H1 (cell line): ENCODE results near the gene MAOA. TPM values are rescaled to one million over a fixed set of nuclear protein-coding genes. Genes with fewer than 3 reads are reported as not detected.

Experiments
- CTCF ChIA-PET: fragments of 300-600 bp; sonication (Branson Sonifier 250); formaldehyde crosslinking; loops from one replicate; lab custom pipeline; 2021; ENCODE audit not compliant: partially characterized antibody; lab: Charles Lee
- POLR2A ChIA-PET: fragments of 300-600 bp; sonication (Branson Sonifier 250); formaldehyde crosslinking; loops from one replicate; lab custom pipeline; 2021; ENCODE audit warnings: inconsistent platforms; ENCODE audit not compliant: partially characterized antibody; lab: Charles Lee
- DNase-seq, 2 experiments: peaks; one replicate each; pipeline versions ENCODE4 v3.0.0 to v3.0.0-alpha.2; 2010 to 2022; ENCODE audit warnings: low spot score in 2 of 2, low read depth in 1 of 2, mixed read lengths in 1 of 2
- FAIRE-seq: peaks from 2 replicates; lab custom pipeline; 2011; peaks lifted over from hg19 to GRCh38; lab: Jason Lieb, UNC
- H2AFZ ChIP-seq: 2 replicates; pipeline ENCODE4 v1.8.1; 2012; ENCODE audit warnings: low read length, inconsistent platforms
- H2AK5ac ChIP-seq: 2 replicates; pipeline ENCODE4 v1.6.1; 2013; ENCODE audit warnings: low read depth, low read length
- H2BK120ac ChIP-seq: replicated peaks from 2 replicates; pipeline ENCODE3; 2013; ENCODE audit warnings: low read depth, low read length, inconsistent platforms
- H2BK12ac ChIP-seq: 2 replicates; pipeline ENCODE4 v1.6.1; 2013; ENCODE audit warnings: low read depth, low read length
- H2BK15ac ChIP-seq: 2 replicates; pipeline ENCODE4 v1.6.1; 2013; ENCODE audit warnings: low read length
- H2BK20ac ChIP-seq: 2 replicates; pipeline ENCODE4 v1.6.1; 2013; ENCODE audit warnings: low read length
- H2BK5ac ChIP-seq: 2 replicates; pipeline ENCODE4 v1.6.1; 2013; ENCODE audit warnings: low read depth, low read length
- H3K14ac ChIP-seq: 2 replicates; pipeline ENCODE4 v1.6.1; 2013; ENCODE audit warnings: inconsistent platforms; ENCODE audit not compliant: insufficient read length
- H3K18ac ChIP-seq: 2 replicates; pipeline ENCODE4 v1.6.1; 2013; ENCODE audit warnings: low read length; ENCODE audit errors: extremely low read depth
- H3K23ac ChIP-seq: 2 replicates; pipeline ENCODE4 v1.6.1; 2013; ENCODE audit warnings: inconsistent platforms; ENCODE audit not compliant: insufficient read length
- H3K23me2 ChIP-seq: 2 replicates; pipeline ENCODE4 v1.6.1; 2013; ENCODE audit warnings: low read depth, low read length
- H3K27ac ChIP-seq: 2 replicates; pipeline ENCODE4 v1.6.1; 2011; ENCODE audit warnings: low read depth, low read length, inconsistent platforms
- H3K27me3 ChIP-seq, 4 experiments: replicated peaks in 1 of 4; 1 replicate in 1 of 4; 2 replicates in 3 of 4; pipeline versions ENCODE4 v1.6.1 to v1.8.1; 2011 to 2013; ENCODE audit warnings: low read length in 3 of 4, mild to moderate bottlenecking in 3 of 4, inconsistent platforms in 2 of 4, mixed read lengths in 2 of 4, moderate library complexity in 1 of 4; ENCODE audit not compliant: control insufficient read depth in 3 of 4, insufficient read depth in 3 of 4; ENCODE audit errors: extremely low read depth in 1 of 4
- H3K36me3 ChIP-seq, 4 experiments: 2 replicates each; pipeline versions ENCODE4 v1.6.1 to v1.8.1; 2011 to 2013; ENCODE audit warnings: mild to moderate bottlenecking in 4 of 4, low read length in 3 of 4, moderate library complexity in 2 of 4, control low read depth in 1 of 4, inconsistent platforms in 1 of 4; ENCODE audit not compliant: insufficient read depth in 4 of 4, control insufficient read depth in 2 of 4
- H3K4ac ChIP-seq: replicated peaks from 2 replicates; pipeline ENCODE3; 2013; ENCODE audit warnings: low read length, low read depth, mixed read lengths, inconsistent platforms; ENCODE audit not compliant: insufficient read length
- H3K4me1 ChIP-seq, 4 experiments: replicated peaks in 1 of 4; 1 replicate in 1 of 4; 2 replicates in 3 of 4; pipeline versions ENCODE4 v1.6.1 to v1.8.1; 2011 to 2013; ENCODE audit warnings: low read length in 3 of 4, inconsistent platforms in 2 of 4, mixed read lengths in 1 of 4; ENCODE audit not compliant: insufficient read depth in 4 of 4, control insufficient read depth in 3 of 4
- H3K4me2 ChIP-seq, 2 experiments: 2 replicates each; pipeline versions ENCODE4 v1.6.1 to v1.8.1; 2011 to 2013; ENCODE audit warnings: low read depth in 2 of 2, low read length in 2 of 2, control low read depth in 1 of 2, inconsistent platforms in 1 of 2, mild to moderate bottlenecking in 1 of 2; ENCODE audit not compliant: insufficient read depth in 1 of 2
- H3K4me3 ChIP-seq, 4 experiments: fragments of 200-600, 300-600 bp in 1 of 4; sonication (generic), shearing (Covaris generic), sonication (Bioruptor Twin) in 1 of 4; 2 replicates each; pipeline versions ENCODE4 v1.5.1 to v1.8.1; 2011 to 2016; ENCODE audit warnings: low read length in 4 of 4, low read depth in 3 of 4, control low read depth in 2 of 4, inconsistent platforms in 2 of 4, mild to moderate bottlenecking in 2 of 4, mixed read lengths in 1 of 4, moderate library complexity in 1 of 4; ENCODE audit not compliant: insufficient read depth in 2 of 4; ENCODE audit errors: extremely low read depth in 1 of 4
- H3K56ac ChIP-seq: replicated peaks from 2 replicates; pipeline ENCODE3; 2013; ENCODE audit warnings: low read depth, mild to moderate bottlenecking, mixed read lengths, low read length, inconsistent platforms; ENCODE audit not compliant: insufficient read length
- H3K79me1 ChIP-seq: 2 replicates; pipeline ENCODE4 v1.6.1; 2013; ENCODE audit warnings: low read depth, low read length, control low read depth
- H3K79me2 ChIP-seq, 2 experiments: 2 replicates each; pipeline versions ENCODE4 v1.6.1 to v1.8.1; 2012 to 2013; ENCODE audit warnings: low read length in 2 of 2, mild to moderate bottlenecking in 2 of 2, inconsistent platforms in 1 of 2; ENCODE audit not compliant: insufficient read depth in 2 of 2, control insufficient read depth in 1 of 2
- H3K9ac ChIP-seq, 4 experiments: replicated peaks in 1 of 4; 1 replicate in 1 of 4; 2 replicates in 3 of 4; pipeline versions ENCODE4 v1.6.1 to v1.8.1; 2011 to 2013; ENCODE audit warnings: low read depth in 3 of 4, low read length in 3 of 4, control low read depth in 2 of 4, mild to moderate bottlenecking in 2 of 4, moderate library complexity in 2 of 4, inconsistent platforms in 1 of 4; ENCODE audit errors: extremely low read depth in 1 of 4
- H3K9me3 ChIP-seq, 2 experiments: 2 replicates each; pipeline versions ENCODE4 v1.6.1 to v1.8.1; 2012 to 2013; ENCODE audit warnings: mild to moderate bottlenecking in 2 of 2, moderate library complexity in 2 of 2, control low read depth in 1 of 2, inconsistent platforms in 1 of 2, low read depth in 1 of 2, low read length in 1 of 2, mixed read lengths in 1 of 2; ENCODE audit not compliant: insufficient read depth in 2 of 2
- H4K20me1 ChIP-seq, 2 experiments: replicated peaks in 1 of 2; 2 replicates each; pipeline versions ENCODE3 to v1.8.1; 2011 to 2013; ENCODE audit warnings: inconsistent platforms in 2 of 2, low read length in 2 of 2, mild to moderate bottlenecking in 1 of 2; ENCODE audit not compliant: insufficient read depth in 2 of 2, control insufficient read depth in 1 of 2
- H4K5ac ChIP-seq: 2 replicates; pipeline ENCODE4 v1.6.1; 2013; ENCODE audit warnings: low read length, low read depth, mixed read lengths, inconsistent platforms; ENCODE audit not compliant: insufficient read length
- H4K8ac ChIP-seq: 2 replicates; pipeline ENCODE4 v1.8.0; 2013; ENCODE audit warnings: mild to moderate bottlenecking, moderate library complexity, low read length, inconsistent platforms; ENCODE audit not compliant: insufficient read depth; ENCODE audit errors: extremely low read depth
- H4K91ac ChIP-seq: replicated peaks from 2 replicates; pipeline ENCODE3; 2013; ENCODE audit warnings: low read length, mixed read lengths, inconsistent platforms; ENCODE audit not compliant: insufficient read length
- ASH2L ChIP-seq: fragments of 200-600, 300-600 bp; sonication (generic); IDR thresholded peaks from one replicate; pipeline ENCODE4 v1.7.1; 2017; ENCODE audit warnings: low read length
- BCL11A ChIP-seq, 2 experiments: IDR thresholded peaks; one replicate each; pipeline ENCODE4 v1.6.1; 2011; ENCODE audit warnings: low read depth in 2 of 2, low read length in 2 of 2, mild to moderate bottlenecking in 2 of 2
- CEBPB ChIP-seq: IDR thresholded peaks from 2 replicates; pipeline ENCODE4 v1.6.1; 2012; ENCODE audit warnings: low read depth, low read length
- CHD1 ChIP-seq: IDR thresholded peaks from 2 replicates; pipeline ENCODE4 v1.6.1; 2012; ENCODE audit warnings: low read depth, low read length, improper control_type of control experiment
- CREB1 ChIP-seq: IDR thresholded peaks from 2 replicates; pipeline ENCODE4 v1.6.1; 2012; ENCODE audit warnings: inconsistent platforms
- FOSL1 ChIP-seq: IDR thresholded peaks from 2 replicates; pipeline ENCODE4 v1.6.1; 2011; ENCODE audit warnings: mild to moderate bottlenecking, low read depth, low read length, moderate library complexity; ENCODE audit not compliant: insufficient read depth
- GABPA ChIP-seq: IDR thresholded peaks from 2 replicates; pipeline ENCODE4 v1.6.1; 2011; ENCODE audit warnings: mild to moderate bottlenecking, low read length, moderate library complexity, borderline replicate concordance; ENCODE audit not compliant: insufficient read depth
- JUND ChIP-seq: IDR thresholded peaks from 2 replicates; pipeline ENCODE4 v1.6.1; 2011; ENCODE audit warnings: mild to moderate bottlenecking, improper control_type of control experiment, low read length
- KDM5A ChIP-seq: fragments of 200-600 bp; IDR thresholded peaks from 2 replicates; pipeline ENCODE4 v1.7.1; 2012; ENCODE audit warnings: mild to moderate bottlenecking, low read length, inconsistent platforms, mixed read lengths
- MAFK ChIP-seq: IDR thresholded peaks from 2 replicates; pipeline ENCODE4 v1.6.1; 2012; ENCODE audit warnings: low read depth, mild to moderate bottlenecking, improper control_type of control experiment, low read length
- NANOG ChIP-seq: IDR thresholded peaks from 2 replicates; pipeline ENCODE4 v1.6.1; 2011; ENCODE audit warnings: low read length, low read depth, mild to moderate bottlenecking, inconsistent platforms; ENCODE audit not compliant: insufficient read depth, poor library complexity, severe bottlenecking
- NRF1 ChIP-seq: IDR thresholded peaks from 2 replicates; pipeline ENCODE4 v1.6.1; 2011; ENCODE audit warnings: mild to moderate bottlenecking, low read depth, low read length, improper control_type of control experiment
- POLR2A ChIP-seq, 2 experiments: IDR thresholded peaks; 1 replicate in 1 of 2; 2 replicates in 1 of 2; pipeline ENCODE4 v1.6.1; 2011; ENCODE audit warnings: low read depth in 2 of 2, low read length in 2 of 2, mild to moderate bottlenecking in 2 of 2; ENCODE audit errors: control extremely low read depth in 1 of 2
- POU5F1 ChIP-seq: IDR thresholded peaks from 2 replicates; pipeline ENCODE4 v1.6.1; 2011; ENCODE audit warnings: low read depth, mild to moderate bottlenecking, low read length, moderate library complexity
- RFX5 ChIP-seq: IDR thresholded peaks from 2 replicates; pipeline ENCODE4 v1.6.1; 2011; ENCODE audit warnings: low read depth, low read length, improper control_type of control experiment, borderline replicate concordance
- SP4 ChIP-seq: IDR thresholded peaks from 2 replicates; pipeline ENCODE4 v1.6.1; 2012; ENCODE audit warnings: low read length, inconsistent platforms
- ZNF274 ChIP-seq: IDR thresholded peaks from 2 replicates; pipeline ENCODE4 v1.7.0; 2012; ENCODE audit warnings: low read length, borderline replicate concordance; ENCODE audit errors: extremely low read depth
- WGBS, 2 experiments: shearing (Covaris generic) in 1 of 2; methylation state at CpG; one replicate each; pipeline versions ENCODE4 v1.1.6 to v1.1.7; 2013 to 2015; ENCODE audit warnings: low lambda C conversion rate in 2 of 2, mixed read lengths in 2 of 2, inconsistent platforms in 1 of 2, low coverage in 1 of 2, missing lambda C conversion rate in 1 of 2; ENCODE audit not compliant: insufficient replicate concordance in 2 of 2, insufficient coverage in 1 of 2, insufficient read length in 1 of 2; ENCODE audit errors: extremely low coverage in 1 of 2, missing lambda C conversion rate in 1 of 2; 5-methylcytosine and 5-hydroxymethylcytosine counted together
- polyA plus RNA-seq, 7 experiments: library from polyadenylated mRNA; depleted of rRNA in 3 of 7; stranded (reverse) in 5 of 7; unstranded in 2 of 7; fragments of >200 nt in 5 of 7; fragments of 200-250 nt in 2 of 7; gene quantifications; 1 replicate in 5 of 7; 2 replicates in 1 of 7; 4 replicates in 1 of 7; pipeline versions ENCODE4 v1.2.1 to v1.2.3, GENCODE V29; 2011 to 2013; ENCODE audit warnings: missing spikeins in 2 of 7, mixed read lengths in 2 of 7
- total RNA-seq: library from RNA; stranded (reverse); fragmentation: NEBNext Ultra II Directional; extraction: Animal tissue kit (Norgen Biotek cat#: 25700); gene quantifications from 2 replicates; pipeline ENCODE4 v1.2.1, GENCODE V29; 2021

MAOA gene
- total and polyA plus RNA-seq, 2 of the 8 experiments (the other 6 are each of a cell fraction or from before 2014, with no cell fraction given): 2.6 to 8.2 TPM

GRCh38 chrX:43753637-43754036, 97.5 kb downstream of the MAOA start:
- Histone ChIP-seq H3K27me3 (no peaks in the 10 kb centered on the region), H2BK120ac (no peak overlapping the region), H3K4me1 (no peaks in the 10 kb centered on the region), H2AK5ac (no peak overlapping the region), H4K8ac (no peak overlapping the region), H3K36me3 (no peaks in the 10 kb centered on the region), H2BK15ac (no peak overlapping the region), H3K4me2 (no peak overlapping the region), H4K5ac (no peak overlapping the region), H3K4ac (no peak overlapping the region), H2AFZ (no peak overlapping the region), H3K23ac (no peak overlapping the region), H3K4me3 (no peak overlapping the region), H2BK20ac (no peak overlapping the region), H3K79me2 (no peaks in the 10 kb centered on the region), H3K9me3 (no peaks in the 10 kb centered on the region)
- WGBS, 2 experiments: 75% methylated on average over 3 of the region's 3 CpGs; no CpG with 5 or more reads in 1 of the 2 experiments
- CTCF ChIA-PET: interaction anchor here (0.6 to 1.1 kb wide), 2 partner anchors 194 to 1265 kb away, joined by 3 read pairs; no protein-coding TSS in a partner anchor
- TF ChIP-seq FOSL1 (no peak), GABPA (no peak), CEBPB (no peak), RFX5 (no peak), NRF1 (no peak), SP4 (no peak), KDM5A (no peak), CHD1 (no peak), MAFK (no peak), POLR2A (IDR thresholded peaks at IDR 0.05; ENCODE audit: control extremely low read depth in 1 of 2, low read depth in 2 of 2, low read length in 2 of 2) (no peak), BCL11A (IDR thresholded peaks at IDR 0.05; ENCODE audit: low read depth in 2 of 2, low read length in 2 of 2) (no peak), NANOG (no peak), CREB1 (no peak), ZNF274 (no peak), JUND (no peak), POU5F1 (no peak), ASH2L (no peak)
- TF ChIP-seq, all 59 proteins: peak for 0
- Histone ChIP-seq H3K9ac (no peak overlapping the region), H3K14ac (no peak overlapping the region), H2BK5ac (no peak overlapping the region), H3K56ac (no peak overlapping the region), H3K79me1 (no peaks in the 10 kb centered on the region), H4K20me1 (no peaks in the 10 kb centered on the region), H3K23me2 (no peaks in the 10 kb centered on the region), H3K27ac (no peak overlapping the region), H3K18ac (no peak overlapping the region), H4K91ac (no peak overlapping the region), H2BK12ac (no peak overlapping the region)
- FAIRE-seq (no peak), DNase-seq (no peak)
- POLR2A ChIA-PET: no interaction called here
